ENCODE data around the gene RGL1. TPM values are rescaled to one million over a fixed set of nuclear protein-coding genes. Genes with fewer than 3 reads are reported as not detected.

The RGL1 gene
- total RNA-seq, 2 experiments from 2014 or later: 2.0 TPM

- ChIA-PET POLR2A (no interaction called here), CTCF (no interaction called here)
- Mint-ChIP-seq H3K9me3 (ENCODE audit: low read depth) (no peaks in the 10 kb centered on the region), H3K4me1 (no peaks in the 10 kb centered on the region), H3K36me3 (ENCODE audit: low read depth) (no peaks in the 10 kb centered on the region), H3K27ac (no peak overlapping the region), H3K27me3 (no peaks in the 10 kb centered on the region), H3K4me3 (no peak overlapping the region)
- no peak for ATAC-seq
- intact Hi-C loops (cut with DNase I, micrococcal nuclease): no loop called here
- DNase-seq: no peak
Observed at GRCh38 chr1:183831311-183831710, 26.4 kb downstream of the RGL1 start.

- H3K4me3 Mint-ChIP-seq: no peak overlapping the region
- ChIA-PET CTCF (interaction anchor here (1.1 kb wide), 1 partner anchor 9 kb away, joined by 4 read pairs; no protein-coding TSS in a partner anchor), POLR2A (no interaction called here)
- H3K36me3 Mint-ChIP-seq (ENCODE audit: low read depth): no peaks in the 10 kb centered on the region
- no peak for ATAC-seq
- no peak overlapping the region for H3K27ac Mint-ChIP-seq
- H3K27me3 Mint-ChIP-seq: no peaks in the 10 kb centered on the region
- H3K4me1 Mint-ChIP-seq: no peaks in the 10 kb centered on the region
- H3K9me3 Mint-ChIP-seq (ENCODE audit: low read depth): no peaks in the 10 kb centered on the region
- DNase-seq: no peak
- intact Hi-C loops (cut with DNase I, micrococcal nuclease): no loop called here
Observed at GRCh38 chr1:183832459-183832858, 27.5 kb downstream of the RGL1 start.

GRCh38 chr1:183834568-183834967, 29.6 kb downstream of the RGL1 start:
- H3K4me3 Mint-ChIP-seq: no peak overlapping the region
- intact Hi-C loops (cut with DNase I, micrococcal nuclease): no loop called here
- ATAC-seq (no peak), DNase-seq (no peak)
- CTCF ChIA-PET: no interaction called here
- H3K27me3 Mint-ChIP-seq: no peaks in the 10 kb centered on the region
- no peaks in the 10 kb centered on the region for H3K4me1 Mint-ChIP-seq
- POLR2A ChIA-PET: no interaction called here
- H3K9me3 Mint-ChIP-seq (ENCODE audit: low read depth): no peaks in the 10 kb centered on the region
- H3K27ac Mint-ChIP-seq: no peak overlapping the region
- no peaks in the 10 kb centered on the region for H3K36me3 Mint-ChIP-seq (ENCODE audit: low read depth)

- ChIA-PET CTCF (interaction anchor here (1.2 kb wide), 1 partner anchor 79 kb away, joined by 5 read pairs; no protein-coding TSS in a partner anchor), POLR2A (no interaction called here)
- ATAC-seq (no peak), DNase-seq (no peak)
- no peak overlapping the region for H3K27ac Mint-ChIP-seq
- no peaks in the 10 kb centered on the region for H3K27me3 Mint-ChIP-seq
- peaks cover 6% of the 10 kb centered on the region for H3K4me1 Mint-ChIP-seq
- intact Hi-C loops (cut with DNase I, micrococcal nuclease): no loop called here
- H3K36me3 Mint-ChIP-seq (ENCODE audit: low read depth): no peaks in the 10 kb centered on the region
- H3K4me3 Mint-ChIP-seq: no peak overlapping the region
- H3K9me3 Mint-ChIP-seq (ENCODE audit: low read depth): no peaks in the 10 kb centered on the region
Observed at GRCh38 chr1:183836598-183836997, 31.7 kb downstream of the RGL1 start.

GRCh38 chr1:183837062-183837461, 32.1 kb downstream of the RGL1 start:
- DNase-seq (no peak), ATAC-seq (no peak)
- CTCF ChIA-PET: interaction anchor here (1.2 kb wide), 1 partner anchor 79 kb away, joined by 5 read pairs; no protein-coding TSS in a partner anchor

GRCh38 chr1:183838221-183838620, 33.3 kb downstream of the RGL1 start:
- DNase-seq: no peak
- POLR2A ChIA-PET: no interaction called here
- no peak for ATAC-seq
- Mint-ChIP-seq H3K27me3 (no peaks in the 10 kb centered on the region), H3K9me3 (ENCODE audit: low read depth) (no peaks in the 10 kb centered on the region), H3K4me1 (peaks cover 20% of the 10 kb centered on the region), H3K36me3 (ENCODE audit: low read depth) (no peaks in the 10 kb centered on the region), H3K4me3 (no peak overlapping the region), H3K27ac (no peak overlapping the region)
- CTCF ChIA-PET: no interaction called here
- intact Hi-C loops (cut with DNase I, micrococcal nuclease): no loop called here

More at GRCh38 chr1:183837062-183837461, 32.1 kb downstream of the RGL1 start:
- POLR2A ChIA-PET: no interaction called here
- no peaks in the 10 kb centered on the region for H3K27me3 Mint-ChIP-seq
- intact Hi-C loops (cut with DNase I, micrococcal nuclease): no loop called here
- peaks cover 11% of the 10 kb centered on the region for H3K4me1 Mint-ChIP-seq
- H3K27ac Mint-ChIP-seq: no peak overlapping the region
- H3K4me3 Mint-ChIP-seq: no peak overlapping the region
- no peaks in the 10 kb centered on the region for H3K36me3 Mint-ChIP-seq (ENCODE audit: low read depth)
- no peaks in the 10 kb centered on the region for H3K9me3 Mint-ChIP-seq (ENCODE audit: low read depth)

- H3K4me1 Mint-ChIP-seq: peaks cover 20% of the 10 kb centered on the region
- H3K9me3 Mint-ChIP-seq (ENCODE audit: low read depth): no peaks in the 10 kb centered on the region
- POLR2A ChIA-PET: no interaction called here
- no peak for DNase-seq
- H3K36me3 Mint-ChIP-seq (ENCODE audit: low read depth): no peaks in the 10 kb centered on the region
- no peaks in the 10 kb centered on the region for H3K27me3 Mint-ChIP-seq
- H3K27ac Mint-ChIP-seq: no peak overlapping the region
- no peak overlapping the region for H3K4me3 Mint-ChIP-seq
- ATAC-seq: no peak
- CTCF ChIA-PET: interaction anchor here (1.4 kb wide), 1 partner anchor 76 kb away, joined by 3 read pairs; no protein-coding TSS in a partner anchor
- intact Hi-C loops (cut with DNase I, micrococcal nuclease): no loop called here
Observed at GRCh38 chr1:183840140-183840539, 35.2 kb downstream of the RGL1 start.

- Mint-ChIP-seq H3K27me3 (no peaks in the 10 kb centered on the region), H3K36me3 (ENCODE audit: low read depth) (no peaks in the 10 kb centered on the region), H3K4me3 (no peak overlapping the region), H3K27ac (peak overlapping the region; percentile 84), H3K4me1 (peaks cover 25% of the 10 kb centered on the region), H3K9me3 (ENCODE audit: low read depth) (no peaks in the 10 kb centered on the region)
- DNase-seq: no peak
- ChIA-PET CTCF (interaction anchor here (0.6 to 1.5 kb wide), 3 partner anchors 18 to 1095 kb away, joined by 3 to 5 read pairs (median 3); no protein-coding TSS in a partner anchor), POLR2A (no interaction called here)
- intact Hi-C loops (cut with DNase I, micrococcal nuclease): loop anchor here in 1 of 2 experiments (1.0 kb wide), 1 partner anchor 115 kb away; no protein-coding TSS in a partner anchor
- ATAC-seq: peak; percentile 79
Observed at GRCh38 chr1:183841550-183841949, 36.6 kb downstream of the RGL1 start.

GRCh38 chr1:183841950-183842794, 37.3 kb downstream of the RGL1 start:
- Mint-ChIP-seq H3K9me3 (ENCODE audit: low read depth) (no peaks in the 10 kb centered on the region), H3K27me3 (no peaks in the 10 kb centered on the region), H3K27ac (peak overlapping the region; percentile 84), H3K4me1 (peaks cover 25% of the 10 kb centered on the region), H3K4me3 (peak overlapping the region; percentile 6), H3K36me3 (ENCODE audit: low read depth) (no peaks in the 10 kb centered on the region)
- POLR2A ChIA-PET: no interaction called here
- DNase-seq (peak; percentile 34), ATAC-seq (peak; percentile 83)
- intact Hi-C loops (cut with DNase I, micrococcal nuclease): loop anchor here in 1 of 2 experiments (1.0 kb wide), 1 partner anchor 114 kb away; no protein-coding TSS in a partner anchor
- CTCF ChIA-PET: interaction anchor here (0.6 to 1.5 kb wide), 2 partner anchors 17 to 1094 kb away, joined by 3 to 5 read pairs; no protein-coding TSS in a partner anchor

- H3K4me3 Mint-ChIP-seq: peak overlapping the region; percentile 2
- ChIA-PET POLR2A (no interaction called here), CTCF (interaction anchor here (1.5 kb wide), 1 partner anchor 17 kb away, joined by 5 read pairs; no protein-coding TSS in a partner anchor)
- no peaks in the 10 kb centered on the region for H3K36me3 Mint-ChIP-seq (ENCODE audit: low read depth)
- H3K4me1 Mint-ChIP-seq: peaks cover 25% of the 10 kb centered on the region
- H3K9me3 Mint-ChIP-seq (ENCODE audit: low read depth): no peaks in the 10 kb centered on the region
- H3K27me3 Mint-ChIP-seq: no peaks in the 10 kb centered on the region
- peak overlapping the region; percentile 84 for H3K27ac Mint-ChIP-seq
- DNase-seq: no peak
- peak; percentile 23 for ATAC-seq
- intact Hi-C loops (cut with DNase I, micrococcal nuclease): no loop called here
Observed at GRCh38 chr1:183842795-183843144, 37.9 kb downstream of the RGL1 start.

- Mint-ChIP-seq H3K27me3 (no peaks in the 10 kb centered on the region), H3K27ac (no peak overlapping the region), H3K36me3 (ENCODE audit: low read depth) (no peaks in the 10 kb centered on the region), H3K4me1 (peaks cover 25% of the 10 kb centered on the region), H3K9me3 (ENCODE audit: low read depth) (no peaks in the 10 kb centered on the region), H3K4me3 (no peak overlapping the region)
- no peak for DNase-seq
- intact Hi-C loops (cut with DNase I, micrococcal nuclease): no loop called here
- ATAC-seq: no peak
- ChIA-PET POLR2A (no interaction called here), CTCF (interaction anchor here (0.9 to 1.2 kb wide), 3 partner anchors 9 to 71 kb away, joined by 3 to 4 read pairs (median 3); no protein-coding TSS in a partner anchor)
Observed at GRCh38 chr1:183844806-183845205, 39.9 kb downstream of the RGL1 start.

GRCh38 chr1:183845681-183846080, 40.8 kb downstream of the RGL1 start:
- Mint-ChIP-seq H3K9me3 (ENCODE audit: low read depth) (no peaks in the 10 kb centered on the region), H3K27ac (no peak overlapping the region), H3K36me3 (ENCODE audit: low read depth) (no peaks in the 10 kb centered on the region), H3K4me3 (no peak overlapping the region), H3K4me1 (peaks cover 22% of the 10 kb centered on the region), H3K27me3 (no peaks in the 10 kb centered on the region)
- CTCF ChIA-PET: interaction anchor here (0.9 to 1.1 kb wide), 2 partner anchors 12 to 70 kb away, joined by 3 to 4 read pairs; no protein-coding TSS in a partner anchor
- intact Hi-C loops (cut with DNase I, micrococcal nuclease): no loop called here
- POLR2A ChIA-PET: no interaction called here
- DNase-seq: no peak
- ATAC-seq: no peak
